Measurements from ENCODE around the gene GJA9. TPM values are rescaled to one million over a fixed set of nuclear protein-coding genes. Genes with fewer than 3 reads are reported as not detected.

Gene GJA9
- total RNA-seq, 1 donor from 2014 or later, result not detected

DNA sequence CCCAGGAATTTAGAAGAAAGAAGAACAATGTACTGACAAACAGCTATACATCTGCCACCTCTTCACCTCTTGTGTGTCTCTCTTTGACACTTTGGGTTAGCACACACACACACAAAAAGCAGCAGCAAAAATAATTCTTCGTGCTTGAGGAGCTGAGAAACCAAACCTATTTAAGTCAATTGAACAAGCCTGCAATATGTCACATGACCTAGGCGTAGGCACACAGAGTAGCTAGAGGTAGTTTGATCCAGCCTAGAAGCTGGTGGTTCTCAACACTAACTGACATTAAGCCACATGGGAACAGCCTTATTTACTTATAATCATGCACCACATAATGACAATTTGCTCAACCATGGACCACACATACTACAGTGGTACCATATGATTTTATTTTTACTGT, 54.1 kb downstream of the GJA9 start:
- H3K27ac ChIP-seq, result no peak overlapping the region
- no peaks in the 10 kb centered on the region for H3K36me3 ChIP-seq
- DNase-seq (ENCODE audit: extremely low spot score in 2 of 2), result no peak
- no peak for TF ChIP-seq POLR2A (IDR thresholded peaks at IDR 0.05)
- H3K4me3 ChIP-seq, result no peak overlapping the region
- H3K9me3 ChIP-seq, result no peaks in the 10 kb centered on the region
- H3K4me1 ChIP-seq, result no peaks in the 10 kb centered on the region
- no peaks in the 10 kb centered on the region for H3K27me3 ChIP-seq
- intact Hi-C loops (cut with DNase I), result no loop called here

- Histone ChIP-seq H3K27me3 (no peaks in the 10 kb centered on the region), H3K4me3 (no peak overlapping the region), H3K9me3 (no peaks in the 10 kb centered on the region), H3K4me1 (no peaks in the 10 kb centered on the region), H3K36me3 (no peaks in the 10 kb centered on the region), H3K27ac (no peak overlapping the region)
- TF ChIP-seq POLR2AphosphoS5 (IDR thresholded peaks at IDR 0.05; ENCODE audit: insufficient read depth in 1 of 2, low read depth in 1 of 2) (no peak), POLR2A (IDR thresholded peaks at IDR 0.05) (no peak)
- TF ChIP-seq, protein P1, sequence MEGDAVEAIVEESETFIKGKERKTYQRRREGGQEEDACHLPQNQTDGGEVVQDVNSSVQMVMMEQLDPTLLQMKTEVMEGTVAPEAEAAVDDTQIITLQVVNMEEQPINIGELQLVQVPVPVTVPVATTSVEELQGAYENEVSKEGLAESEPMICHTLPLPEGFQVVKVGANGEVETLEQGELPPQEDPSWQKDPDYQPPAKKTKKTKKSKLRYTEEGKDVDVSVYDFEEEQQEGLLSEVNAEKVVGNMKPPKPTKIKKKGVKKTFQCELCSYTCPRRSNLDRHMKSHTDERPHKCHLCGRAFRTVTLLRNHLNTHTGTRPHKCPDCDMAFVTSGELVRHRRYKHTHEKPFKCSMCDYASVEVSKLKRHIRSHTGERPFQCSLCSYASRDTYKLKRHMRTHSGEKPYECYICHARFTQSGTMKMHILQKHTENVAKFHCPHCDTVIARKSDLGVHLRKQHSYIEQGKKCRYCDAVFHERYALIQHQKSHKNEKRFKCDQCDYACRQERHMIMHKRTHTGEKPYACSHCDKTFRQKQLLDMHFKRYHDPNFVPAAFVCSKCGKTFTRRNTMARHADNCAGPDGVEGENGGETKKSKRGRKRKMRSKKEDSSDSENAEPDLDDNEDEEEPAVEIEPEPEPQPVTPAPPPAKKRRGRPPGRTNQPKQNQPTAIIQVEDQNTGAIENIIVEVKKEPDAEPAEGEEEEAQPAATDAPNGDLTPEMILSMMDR (IDR thresholded peaks at IDR 0.05), result no peak
- intact Hi-C loops (cut with DNase I), result no loop called here
- DNase-seq (ENCODE audit: extremely low spot score in 2 of 2), result no peak
These were observed 54.5 kb downstream of the GJA9 start for GRCh38 chr1:38826886-38827285.

- H3K4me1 ChIP-seq, result no peaks in the 10 kb centered on the region
- no peak for DNase-seq (ENCODE audit: extremely low spot score in 2 of 2)
- intact Hi-C loops (cut with DNase I), result no loop called here
These were observed 55.1 kb downstream of the GJA9 start for GRCh38 chr1:38826262-38826661.

More at GRCh38 chr1:38826262-38826661, 55.1 kb downstream of the GJA9 start:
- no peak overlapping the region for H3K4me3 ChIP-seq
- TF ChIP-seq POLR2AphosphoS5 (IDR thresholded peaks at IDR 0.05; ENCODE audit: insufficient read depth in 1 of 2, low read depth in 1 of 2), result no peak
- TF ChIP-seq POLR2A (IDR thresholded peaks at IDR 0.05), result no peak
- TF ChIP-seq, protein P1 (IDR thresholded peaks at IDR 0.05), result no peak
- H3K27me3 ChIP-seq, result no peaks in the 10 kb centered on the region
- H3K36me3 ChIP-seq, result no peaks in the 10 kb centered on the region
- no peak overlapping the region for H3K27ac ChIP-seq
- no peaks in the 10 kb centered on the region for H3K9me3 ChIP-seq

Small RNAs within 50 kb of the gene (small RNA-seq; reads per million reads assigned to genes)
- not detected for gene GJA9-MYCBP
- not detected for gene RNU6-605P

Other genes starting within 250 kb of the GJA9 start
- 9.8 TPM for gene RRAGC, start 21.8 kb downstream of the GJA9 start, total RNA-seq
- 12.8 TPM for gene MYCBP, start 8.2 kb downstream of the GJA9 start, total RNA-seq
- gene RHBDL2, start 60.2 kb upstream of the GJA9 start, total RNA-seq, result 9.6 TPM
- gene AKIRIN1, start 109.7 kb upstream of the GJA9 start, total RNA-seq, result 27.5 TPM
- 534 TPM for gene NDUFS5, start 144.8 kb upstream of the GJA9 start, total RNA-seq